CD4-positive, alpha-beta T cell treated with Interleukin-4 for 1 hour (primary cell): ENCODE results near the gene HBG1.
"Not testable (repeated sequence)": the region's sequence is repeated elsewhere in the genome, so short reads cannot be mapped to it uniquely, and the experiment has no call there.

Experiments
- DNase-seq, 2 donors: peaks; one replicate each; pipeline ENCODE4 v3.0.0-alpha.2; 2020 to 2022

The HBG1 gene

DNA sequence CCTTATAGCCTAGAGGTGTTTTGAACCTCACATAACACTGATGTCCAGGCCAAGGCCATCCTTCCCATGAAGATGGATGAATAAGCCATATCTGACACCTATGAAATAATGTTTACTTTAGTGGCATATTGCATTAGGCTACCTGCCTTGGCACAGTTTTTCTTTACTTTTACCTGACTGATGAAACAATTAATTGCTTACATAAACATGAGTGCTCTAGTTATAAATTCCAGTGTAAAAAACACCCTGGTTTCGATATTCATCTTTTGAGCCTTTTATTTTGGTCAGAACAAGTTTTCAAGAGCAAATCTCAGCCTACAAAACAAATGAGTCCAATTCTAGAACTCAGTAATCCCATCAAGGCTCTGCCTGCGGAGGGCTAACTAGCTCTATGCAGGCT lies 27.0 kb upstream of the HBG1 start:
- DNase-seq: no peak

DNA sequence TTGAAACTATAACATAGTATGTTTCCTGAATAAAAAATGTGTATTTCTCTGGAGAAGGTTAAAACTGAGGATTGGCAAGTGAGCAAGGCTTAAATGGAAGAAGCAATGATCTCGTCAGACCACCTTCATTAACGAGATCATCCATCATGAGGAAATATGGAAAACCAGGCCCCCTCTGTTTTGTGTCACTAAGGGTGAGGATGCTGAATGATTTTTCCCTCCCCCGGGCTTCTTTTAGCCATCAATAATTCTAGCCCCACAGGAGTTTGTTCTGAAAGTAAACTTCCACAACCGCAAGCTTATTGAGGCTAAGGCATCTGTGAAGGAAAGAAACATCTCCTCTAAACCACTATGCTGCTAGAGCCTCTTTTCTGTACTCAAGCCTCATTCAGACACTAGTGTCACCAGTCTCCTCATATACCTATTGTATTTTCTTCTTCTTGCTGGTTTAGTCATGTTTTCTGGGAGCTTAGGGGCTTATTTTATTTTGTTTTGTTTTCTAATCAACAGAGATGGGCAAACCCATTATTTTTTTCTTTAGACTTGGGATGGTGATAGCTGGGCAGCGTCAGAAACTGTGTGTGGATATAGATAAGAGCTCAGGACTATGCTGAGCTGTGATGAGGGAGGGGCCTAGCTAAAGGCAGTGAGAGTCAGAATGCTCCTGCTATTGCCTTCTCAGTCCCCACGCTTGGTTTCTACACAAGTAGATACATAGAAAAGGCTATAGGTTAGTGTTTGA lies 25.9 kb upstream of the HBG1 start:
- DNase-seq: no peak

DNA sequence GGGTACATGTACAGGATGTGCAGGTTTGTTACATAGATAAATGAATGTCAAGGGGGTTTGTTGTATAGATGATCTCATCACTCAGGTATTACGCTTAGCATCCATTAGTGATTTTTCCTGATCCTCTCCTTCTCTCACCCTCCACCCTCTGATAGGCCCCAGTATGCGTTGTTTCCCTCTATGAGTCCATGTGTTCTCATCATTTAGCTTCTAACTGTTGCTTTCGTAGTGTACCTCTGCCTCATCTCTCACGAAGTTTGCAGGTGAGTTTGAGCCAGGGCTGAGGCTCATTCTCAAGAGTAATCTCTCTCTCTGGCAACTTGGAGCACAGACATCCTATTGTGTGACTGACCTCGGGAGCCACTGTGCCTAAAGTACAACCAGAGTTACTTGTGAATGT lies 24.7 kb upstream of the HBG1 start:
- DNase-seq: no peak

DNA sequence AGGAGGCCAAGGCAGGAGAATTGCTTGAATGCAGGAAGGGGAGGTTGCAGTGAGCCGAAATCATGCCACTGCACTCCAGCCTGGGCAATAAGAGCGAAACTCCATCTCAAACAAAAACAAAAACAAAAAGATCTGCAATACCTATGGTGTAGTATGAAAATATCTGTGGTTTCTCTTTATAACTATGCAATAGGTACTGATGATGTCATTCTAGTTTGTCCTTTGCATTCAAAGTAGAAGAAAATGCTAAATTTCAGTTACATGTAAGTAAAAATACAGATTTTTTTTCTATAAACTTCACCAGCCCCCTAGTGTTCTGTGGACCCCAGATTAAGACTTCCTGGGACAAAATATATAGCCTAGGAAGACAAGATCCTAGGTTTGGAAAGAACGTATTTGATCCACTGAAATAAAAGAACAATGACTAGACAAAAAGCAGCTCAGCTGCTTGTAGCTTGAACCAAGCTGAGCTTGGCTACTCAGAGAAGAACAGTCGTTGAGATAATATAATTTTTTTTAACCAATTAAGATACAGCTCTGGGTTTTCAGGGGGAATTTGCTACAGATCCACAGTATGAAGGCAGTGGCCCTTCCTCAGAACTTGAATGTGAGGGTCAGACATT lies 22.8 kb upstream of the HBG1 start:
- no peak for DNase-seq

DNA sequence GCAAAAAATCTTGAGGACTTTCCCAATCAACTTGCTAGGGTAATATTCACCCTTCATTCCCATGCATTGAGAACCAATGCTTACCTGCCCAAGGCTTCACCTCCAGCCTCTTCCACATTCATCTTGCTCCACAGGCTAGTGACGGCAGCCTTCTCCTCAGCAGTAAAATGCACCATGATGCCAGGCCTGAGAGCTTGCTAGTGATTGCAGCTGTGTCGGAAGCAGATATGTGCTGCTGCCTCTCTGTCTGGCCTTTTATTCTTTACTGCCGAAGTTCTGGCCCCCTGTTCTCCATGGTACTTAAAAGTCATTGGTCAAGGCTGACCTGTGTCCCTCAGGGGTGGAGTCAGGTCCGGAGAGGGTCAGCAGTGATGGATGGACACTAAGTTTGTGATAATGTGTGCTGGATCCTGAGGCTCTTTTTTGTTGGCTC lies 20.1 kb upstream of the HBG1 start, which contains the start of gene HBE1:
Gene HBE1, minus strand, starts transcription at position 231 of the 433 bp plus-strand sequence. Its CDS starts 55 bp downstream, at position 176.
- no peak for DNase-seq

DNA sequence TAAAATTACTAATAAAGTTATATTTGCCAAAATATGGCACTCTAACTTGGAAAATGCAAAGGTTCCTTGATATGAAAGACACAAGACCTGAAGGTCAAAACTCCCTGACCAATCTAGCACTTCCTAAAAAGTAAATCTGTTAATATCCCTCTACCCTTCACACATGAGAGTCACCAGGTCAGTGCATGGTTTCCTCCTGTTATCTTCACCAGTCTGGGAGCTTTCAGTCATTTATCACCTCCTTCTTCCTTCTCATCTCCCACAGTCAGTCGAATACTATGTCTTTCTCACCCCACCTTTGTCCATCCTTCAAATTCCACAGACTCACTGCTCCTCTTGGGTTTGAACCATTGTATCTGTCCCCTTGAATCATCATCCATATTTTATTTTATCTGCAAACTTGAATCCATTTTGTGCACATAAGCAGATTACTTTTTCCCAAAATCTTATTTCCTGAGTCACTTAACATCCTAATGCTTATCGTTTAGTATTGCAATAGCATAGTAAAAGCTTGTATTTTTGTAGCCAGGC lies 17.4 kb upstream of the HBG1 start:
- DNase-seq: no peak

DNA sequence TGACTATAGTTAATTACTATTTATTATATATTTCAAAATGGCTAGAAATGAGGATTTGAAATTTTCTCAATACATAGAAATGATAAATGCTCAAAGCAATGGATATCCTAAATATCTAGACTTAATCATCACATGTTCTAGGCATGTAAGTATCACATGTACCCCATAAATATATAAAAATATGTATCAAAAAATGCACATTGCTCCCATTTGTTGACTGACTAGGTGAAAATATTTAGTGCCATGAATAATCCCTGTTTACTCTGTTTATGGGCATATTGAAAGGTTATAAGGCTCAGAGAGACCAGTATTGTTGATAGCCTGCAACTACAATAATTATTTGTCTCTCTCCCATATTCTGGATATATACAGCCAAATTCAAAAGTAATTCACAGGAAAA lies 17.0 kb upstream of the HBG1 start:
- no peak for DNase-seq

DNA sequence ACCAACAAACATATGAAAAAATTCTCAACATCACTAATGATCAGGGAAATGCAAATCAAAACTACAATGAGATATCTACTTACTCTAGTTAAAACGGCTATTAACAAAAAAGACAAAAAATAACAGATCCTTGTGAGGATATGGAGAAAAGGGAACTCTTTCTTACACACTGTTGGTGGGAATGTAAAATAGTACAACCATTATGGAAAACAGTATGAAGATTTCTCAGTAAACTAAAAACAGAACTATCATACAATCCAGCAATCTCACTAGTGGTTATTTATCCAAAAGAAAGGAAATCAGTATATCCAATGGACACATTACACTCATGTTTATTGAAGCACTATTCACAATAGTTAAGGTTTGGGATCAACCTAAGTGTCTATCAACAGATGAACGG lies 16.2 kb upstream of the HBG1 start:
- DNase-seq: no peak

DNA sequence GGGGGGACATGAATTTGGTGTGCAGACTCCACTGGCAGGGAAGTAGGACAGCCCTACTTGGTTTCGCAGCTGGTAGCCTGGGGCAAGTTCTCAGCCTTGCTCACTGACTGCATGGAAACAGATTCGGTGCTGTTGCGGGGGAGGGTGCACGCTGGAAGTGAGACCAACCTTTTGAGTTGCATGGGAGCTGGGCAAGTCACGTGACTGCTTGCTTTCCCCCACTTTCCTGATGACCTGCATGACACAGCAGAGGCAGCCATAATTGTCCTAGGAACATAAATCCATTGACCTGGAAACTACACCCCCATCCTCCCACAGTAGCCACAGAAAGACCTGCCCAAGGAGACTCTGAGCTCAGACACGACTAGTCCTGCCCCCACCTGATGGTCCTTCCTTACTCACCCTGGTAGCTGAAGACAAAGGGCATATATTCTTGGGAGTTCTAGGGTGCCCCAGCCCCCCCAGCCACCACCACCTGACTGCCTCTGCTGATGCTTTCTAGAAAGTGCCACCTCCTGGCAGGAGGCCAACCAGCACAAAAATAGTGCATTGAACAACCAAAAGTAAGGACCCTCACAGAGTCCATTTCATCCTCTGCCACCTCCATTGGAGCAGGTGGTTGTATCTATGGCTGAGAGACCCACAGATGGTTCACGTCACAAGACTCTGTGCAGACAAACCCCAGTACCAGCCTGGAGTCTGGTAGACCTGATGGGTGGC lies 9.0 kb upstream of the HBG1 start:
- DNase-seq: no peak

DNA sequence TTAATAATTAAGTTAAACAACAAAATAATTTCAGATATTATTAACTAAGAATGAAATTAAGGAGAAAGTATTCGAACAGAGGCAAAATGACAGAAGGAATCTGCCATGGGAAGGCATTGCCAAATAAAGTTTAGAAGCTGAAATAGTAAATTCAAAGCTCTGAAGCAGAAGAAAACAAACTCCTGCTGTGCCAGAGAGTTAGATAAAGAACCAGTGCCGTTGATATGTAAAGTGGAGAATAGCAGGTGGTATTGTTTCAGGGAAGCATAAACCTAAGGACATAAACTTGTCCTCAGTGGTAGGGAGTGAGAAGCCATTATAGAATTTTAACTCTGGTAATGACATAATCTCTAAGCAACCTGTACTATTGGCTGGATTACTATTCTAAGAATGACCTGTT lies 7.6 kb upstream of the HBG1 start:
- no peak for DNase-seq

DNA sequence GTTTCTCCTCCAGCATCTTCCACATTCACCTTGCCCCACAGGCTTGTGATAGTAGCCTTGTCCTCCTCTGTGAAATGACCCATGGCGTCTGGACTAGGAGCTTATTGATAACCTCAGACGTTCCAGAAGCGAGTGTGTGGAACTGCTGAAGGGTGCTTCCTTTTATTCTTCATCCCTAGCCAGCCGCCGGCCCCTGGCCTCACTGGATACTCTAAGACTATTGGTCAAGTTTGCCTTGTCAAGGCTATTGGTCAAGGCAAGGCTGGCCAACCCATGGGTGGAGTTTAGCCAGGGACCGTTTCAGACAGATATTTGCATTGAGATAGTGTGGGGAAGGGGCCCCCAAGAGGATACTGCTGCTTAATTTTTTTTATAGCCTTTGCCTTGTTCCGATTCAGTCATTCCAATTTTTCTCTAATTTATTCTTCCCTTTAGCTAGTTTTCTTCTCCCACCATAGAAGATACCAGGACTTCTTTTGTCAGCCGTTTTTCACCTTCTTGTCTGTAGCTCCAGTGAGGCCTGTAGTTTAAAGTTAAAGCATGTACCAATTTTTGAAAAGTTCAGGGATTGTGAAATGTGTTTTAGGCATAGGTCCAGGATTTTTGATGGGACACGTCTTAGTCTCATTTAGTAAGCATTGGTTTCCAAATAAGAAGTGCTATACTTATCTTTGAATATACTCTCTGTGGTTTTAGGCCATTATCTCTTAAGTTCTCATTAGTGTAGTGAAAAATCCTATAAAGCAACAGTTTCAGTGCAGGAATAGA lies 5.2 kb upstream of the HBG1 start, which contains the start of gene HBG2:
Gene HBG2, minus strand, starts transcription at position 136 of the 768 bp plus-strand sequence. Its CDS starts 53 bp downstream, at position 83.
- DNase-seq: not testable (repeated sequence)

DNA sequence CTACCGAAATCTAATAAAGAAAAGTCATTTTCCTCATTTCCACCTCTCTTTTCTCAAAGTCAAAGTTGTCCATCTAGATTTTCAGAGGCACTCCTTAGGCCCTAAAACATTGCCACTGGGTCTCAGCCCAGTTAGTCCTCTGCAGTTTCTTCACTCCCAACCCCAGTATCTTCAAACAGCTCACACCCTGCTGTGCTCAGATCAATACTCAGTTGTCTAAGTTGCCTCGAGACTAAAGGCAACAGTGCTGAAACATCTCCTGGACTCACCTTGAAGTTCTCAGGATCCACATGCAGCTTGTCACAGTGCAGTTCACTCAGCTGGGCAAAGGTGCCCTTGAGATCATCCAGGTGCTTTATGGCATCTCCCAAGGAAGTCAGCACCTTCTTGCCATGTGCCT lies 4.4 kb upstream of the HBG1 start:
- not testable (repeated sequence) for DNase-seq

DNA sequence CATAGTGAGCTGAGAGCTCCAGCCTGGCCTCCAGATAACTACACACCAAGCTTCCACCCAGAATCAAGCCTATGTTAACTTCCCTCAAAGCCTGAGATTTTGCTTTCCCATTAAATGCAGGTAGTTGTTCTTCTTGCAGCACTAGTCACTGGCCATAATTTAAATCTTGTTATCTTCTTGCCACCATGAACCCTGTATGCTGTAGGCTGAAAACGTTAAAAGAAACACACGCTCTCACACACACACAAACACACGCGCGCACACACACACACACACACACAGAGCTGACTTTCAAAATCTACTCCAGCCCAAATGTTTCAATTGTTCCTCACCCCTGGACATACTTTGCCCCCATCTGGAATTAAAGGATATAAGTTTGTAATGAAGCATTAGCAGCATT lies 3.8 kb upstream of the HBG1 start:
- DNase-seq: not testable (repeated sequence)

DNA sequence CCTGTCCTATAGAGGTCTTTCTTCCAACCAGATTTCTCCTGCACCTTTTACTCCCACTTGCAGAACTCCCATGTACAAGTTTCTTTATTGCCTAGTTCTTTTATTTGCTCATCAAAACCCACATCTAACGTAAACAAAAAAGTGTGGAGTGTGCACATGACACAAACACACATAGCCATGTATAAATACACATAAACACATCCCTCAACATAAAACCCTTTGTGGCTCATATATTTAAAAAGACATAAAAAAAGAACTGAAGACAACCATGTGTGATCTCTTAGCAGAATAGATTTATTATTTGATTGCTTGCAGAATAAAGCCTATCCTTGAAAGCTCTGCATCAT lies 3.2 kb upstream of the HBG1 start:
- no peak for DNase-seq

DNA sequence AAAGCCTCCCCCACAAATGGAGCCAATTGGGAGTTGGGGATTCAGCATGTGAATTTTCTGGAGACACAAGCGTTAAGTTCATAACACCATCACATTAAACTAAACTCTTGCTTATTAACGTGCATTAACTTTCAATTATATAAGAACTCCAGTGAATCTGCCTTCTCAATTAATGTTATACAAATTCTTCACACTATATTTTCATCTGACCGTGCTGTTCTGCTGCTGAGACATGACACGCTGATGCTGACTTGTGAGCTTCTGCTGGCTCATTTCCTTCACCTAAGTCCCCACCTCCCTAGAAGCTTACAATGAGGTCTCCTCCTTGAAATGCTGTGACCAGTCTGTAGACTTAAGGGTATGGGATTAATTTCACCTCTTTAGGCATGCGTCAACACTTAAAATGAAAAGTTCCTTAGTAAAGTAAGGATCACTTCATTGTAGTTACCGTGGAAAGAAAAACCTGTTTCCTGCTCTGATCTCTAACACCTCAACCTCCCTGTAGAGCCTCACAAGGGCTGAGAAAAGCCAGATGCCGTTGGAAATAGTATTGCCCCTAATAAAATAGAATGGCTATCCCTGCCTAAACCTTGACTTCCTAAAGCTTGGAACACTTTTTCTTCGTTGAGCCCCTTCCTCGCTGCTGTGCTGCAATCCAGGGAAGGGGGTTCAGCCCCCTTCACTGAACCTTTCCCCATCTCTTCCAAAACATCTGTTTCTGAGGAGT lies 2.7 kb upstream of the HBG1 start:
- no peak for DNase-seq

DNA sequence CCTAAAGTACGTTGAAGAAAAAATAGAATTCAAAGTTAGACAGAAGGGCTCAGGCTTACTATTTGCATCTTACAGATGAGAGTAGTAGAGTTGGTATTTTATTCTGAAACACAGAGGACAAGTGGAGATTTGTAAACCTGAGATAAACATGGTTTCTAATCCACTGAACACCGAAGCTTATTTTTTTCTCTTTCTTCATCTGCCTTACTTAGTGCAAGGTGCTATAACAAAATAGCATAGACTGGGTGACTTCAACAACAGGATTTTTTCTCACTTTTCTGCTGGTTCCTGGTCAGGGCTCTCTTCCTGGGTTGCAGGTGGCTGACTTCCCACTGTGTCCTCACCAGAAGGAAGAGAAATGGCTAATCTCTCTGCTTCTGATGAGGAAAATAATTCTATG lies 2.1 kb upstream of the HBG1 start:
- no peak for DNase-seq

DNA sequence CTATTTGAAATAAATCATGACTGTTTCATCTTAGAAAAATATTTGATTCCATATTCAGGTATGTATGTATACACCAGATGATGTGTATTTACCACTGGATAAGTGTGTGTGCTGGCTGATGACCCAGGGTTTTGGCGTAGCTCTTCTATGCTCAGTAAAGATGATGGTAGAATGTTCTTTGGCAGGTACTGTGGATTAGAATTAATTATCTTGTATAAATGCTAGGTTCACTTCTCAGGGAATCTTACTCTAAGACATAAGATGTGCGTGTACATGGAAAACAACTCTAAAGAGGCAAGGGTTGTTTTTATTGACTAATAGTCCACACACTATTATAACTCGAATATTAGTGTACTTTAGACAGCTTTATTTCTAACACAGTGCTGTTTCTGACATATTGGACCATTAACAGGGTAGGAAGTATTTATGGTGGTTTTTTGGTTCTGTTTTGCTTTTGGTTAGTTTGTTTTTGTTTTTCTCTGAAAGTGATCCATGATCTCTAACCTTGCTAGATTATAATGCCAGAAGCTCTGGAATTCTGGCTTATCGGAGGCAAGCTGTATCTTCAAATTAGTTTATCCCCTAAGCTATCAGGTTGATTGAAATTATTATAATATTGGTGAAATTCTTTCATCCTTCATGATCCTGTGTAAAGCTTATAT lies 1.0 kb upstream of the HBG1 start:
- no peak for DNase-seq

DNA sequence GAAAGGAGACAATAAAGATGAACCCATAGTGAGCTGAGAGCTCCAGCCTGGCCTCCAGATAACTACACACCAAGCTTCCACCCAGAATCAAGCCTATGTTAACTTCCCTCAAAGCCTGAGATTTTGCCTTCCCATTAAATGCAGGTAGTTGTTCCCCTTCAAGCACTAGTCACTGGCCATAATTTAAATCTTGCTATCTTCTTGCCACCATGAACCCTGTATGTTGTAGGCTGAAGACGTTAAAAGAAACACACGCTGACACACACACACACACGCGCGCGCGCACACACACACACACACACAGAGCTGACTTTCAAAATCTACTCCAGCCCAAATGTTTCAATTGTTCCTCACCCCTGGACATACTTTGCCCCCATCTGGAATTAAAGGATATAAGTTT lies 1.2 kb downstream of the HBG1 start:
- DNase-seq: not testable (repeated sequence)

DNA sequence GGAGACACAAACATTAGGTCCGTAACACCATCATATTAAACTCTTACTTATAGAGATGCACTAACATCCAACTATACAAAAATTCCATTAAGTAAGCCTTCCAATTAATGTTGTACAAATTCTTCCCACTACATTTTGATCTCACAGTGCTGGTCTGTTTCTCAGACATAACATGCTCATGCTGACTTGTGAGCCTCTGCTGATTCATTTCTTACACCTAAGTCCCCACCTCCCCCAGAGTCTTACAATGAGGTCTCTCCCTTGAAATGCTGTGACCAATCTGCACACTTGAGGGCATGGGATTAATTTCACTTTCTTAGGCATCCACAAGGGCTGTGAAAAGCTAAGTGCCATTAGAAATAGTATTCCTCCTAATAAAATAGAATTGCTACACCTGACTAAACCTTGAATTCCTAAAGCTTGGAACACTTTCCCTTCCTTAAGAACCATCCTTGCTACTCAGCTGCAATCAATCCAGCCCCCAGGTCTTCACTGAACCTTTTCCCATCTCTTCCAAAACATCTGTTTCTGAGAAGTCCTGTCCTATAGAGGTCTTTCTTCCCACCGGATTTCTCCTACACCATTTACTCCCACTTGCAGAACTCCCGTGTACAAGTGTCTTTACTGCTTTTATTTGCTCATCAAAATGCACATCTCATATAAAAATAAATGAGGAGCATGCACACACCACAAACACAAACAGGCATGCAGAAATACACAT lies 2.0 kb downstream of the HBG1 start:
- DNase-seq: no peak

DNA sequence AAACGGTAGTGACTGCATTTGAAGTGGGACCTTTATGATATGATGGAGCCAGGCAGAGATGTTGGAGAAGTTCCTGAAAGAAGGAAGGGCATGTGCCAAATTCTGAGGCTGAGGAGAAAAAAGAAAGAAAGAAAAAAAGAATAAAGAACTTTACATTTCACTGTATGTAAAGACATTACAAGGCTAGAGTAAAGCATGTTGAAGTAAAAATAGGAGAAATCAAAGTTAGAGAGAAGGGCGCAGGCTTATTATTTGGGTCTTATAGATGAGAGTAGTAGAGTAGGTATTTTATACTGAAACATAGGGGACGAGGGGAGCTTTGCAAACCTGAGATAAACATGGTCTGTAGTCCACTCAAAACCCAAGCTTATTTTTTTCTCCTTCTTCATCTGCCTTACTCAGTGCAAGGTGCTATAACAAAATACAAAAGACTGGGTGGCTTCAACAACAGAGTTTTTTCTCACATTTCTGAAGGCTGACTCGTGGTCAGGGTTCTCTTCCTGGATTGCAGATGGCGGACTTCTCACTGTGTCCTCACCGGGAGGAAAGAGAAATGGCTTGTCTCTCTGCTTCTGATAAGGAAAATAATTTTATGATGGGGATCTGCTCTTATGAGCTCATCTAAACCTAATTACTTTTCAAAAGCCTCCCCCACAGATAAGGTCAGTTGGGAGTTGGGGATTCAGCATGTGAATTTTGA lies 2.7 kb downstream of the HBG1 start:
- DNase-seq: no peak
